ENCODE measurements around the gene SLC4A7. TPM values are rescaled to one million over a fixed set of nuclear protein-coding genes. Genes with fewer than 3 reads are reported as not detected.

The SLC4A7 gene
- total RNA-seq, 4 donors from 2014 or later: 23.1 to 62.9 (median 43.6) TPM

- WGBS, 2 donors (ENCODE audit: low coverage in 1 of 2): 96 to 100% methylated on average over 7 to 18 of the region's 19 CpGs
- no peak for TF ChIP-seq CTCF (IDR thresholded peaks at IDR 0.05)
- TF ChIP-seq EP300 (IDR thresholded peaks at IDR 0.05): no peak
- TF ChIP-seq POLR2AphosphoS5 (IDR thresholded peaks at IDR 0.05): no peak
- no peak for TF ChIP-seq POLR2A (IDR thresholded peaks at IDR 0.05)
- H3K4me1 ChIP-seq: peaks cover 0 to 27% (median 0%) of the 10 kb centered on the region in 3 donors
- no peaks in the 10 kb centered on the region for H3K36me3 ChIP-seq
- ATAC-seq: no peak
- no peaks in the 10 kb centered on the region for H3K9me3 ChIP-seq
- H3K4me3 ChIP-seq: no peak overlapping the region
- no peaks in the 10 kb centered on the region for H3K27me3 ChIP-seq
- H3K27ac ChIP-seq: no peak overlapping the region
Observed at GRCh38 chr3:27464646-27465045, 19.5 kb downstream of the SLC4A7 start.

- H3K27me3 ChIP-seq: no peaks in the 10 kb centered on the region
- no peak for TF ChIP-seq EP300 (IDR thresholded peaks at IDR 0.05)
- TF ChIP-seq CTCF (IDR thresholded peaks at IDR 0.05): no peak
- no peak for TF ChIP-seq POLR2A (IDR thresholded peaks at IDR 0.05)
- TF ChIP-seq POLR2AphosphoS5 (IDR thresholded peaks at IDR 0.05): no peak
- H3K36me3 ChIP-seq: no peaks in the 10 kb centered on the region
- ATAC-seq: no peak
- peaks cover 0 to 8% (median 0%) of the 10 kb centered on the region in 3 donors for H3K4me1 ChIP-seq
- WGBS, 2 donors (ENCODE audit: low coverage in 1 of 2): 92 to 100% methylated on average over 1 to 8 of the region's 8 CpGs
- no peak overlapping the region for H3K4me3 ChIP-seq
- H3K27ac ChIP-seq: no peak overlapping the region
- H3K9me3 ChIP-seq: no peaks in the 10 kb centered on the region
Observed at GRCh38 chr3:27462228-27462627, 22.0 kb downstream of the SLC4A7 start.

GRCh38 chr3:27458929-27459328 is 25.3 kb downstream of the SLC4A7 start:
- peaks cover 0 to 20% (median 0%) of the 10 kb centered on the region in 3 donors for H3K4me1 ChIP-seq
- ATAC-seq: no peak
- 61 to 87% methylated on average over 5 of the region's 6 CpGs for WGBS, 2 donors (ENCODE audit: low coverage in 1 of 2)

GRCh38 chr3:27456554-27456953 is 27.6 kb downstream of the SLC4A7 start:
- Histone ChIP-seq H3K4me3 (no peak overlapping the region), H3K27ac (no peak overlapping the region), H3K9me3 (no peaks in the 10 kb centered on the region), H3K27me3 (no peaks in the 10 kb centered on the region), H3K4me1 (peaks cover 0 to 42% (median 0%) of the 10 kb centered on the region in 3 donors), H3K36me3 (no peaks in the 10 kb centered on the region)
- WGBS, 2 donors (ENCODE audit: low coverage in 1 of 2): 65 to 78% methylated on average over 2 of the region's 2 CpGs
- no peak for TF ChIP-seq POLR2A (IDR thresholded peaks at IDR 0.05)
- TF ChIP-seq EP300 (IDR thresholded peaks at IDR 0.05): no peak
- no peak for TF ChIP-seq POLR2AphosphoS5 (IDR thresholded peaks at IDR 0.05)
- no peak for TF ChIP-seq CTCF (IDR thresholded peaks at IDR 0.05)
- no peak for ATAC-seq

More at GRCh38 chr3:27458929-27459328, 25.3 kb downstream of the SLC4A7 start:
- Histone ChIP-seq H3K27me3 (no peaks in the 10 kb centered on the region), H3K4me3 (no peak overlapping the region), H3K27ac (no peak overlapping the region), H3K36me3 (no peaks in the 10 kb centered on the region), H3K9me3 (no peaks in the 10 kb centered on the region)
- TF ChIP-seq CTCF (IDR thresholded peaks at IDR 0.05) (no peak), EP300 (IDR thresholded peaks at IDR 0.05) (no peak), POLR2AphosphoS5 (IDR thresholded peaks at IDR 0.05) (no peak), POLR2A (IDR thresholded peaks at IDR 0.05) (no peak)

GRCh38 chr3:27454914-27455313 is 29.3 kb downstream of the SLC4A7 start:
- Histone ChIP-seq H3K9me3 (no peaks in the 10 kb centered on the region), H3K36me3 (no peaks in the 10 kb centered on the region), H3K4me1 (peaks cover 0 to 43% (median 0%) of the 10 kb centered on the region in 3 donors), H3K4me3 (no peak overlapping the region), H3K27me3 (no peaks in the 10 kb centered on the region), H3K27ac (no peak overlapping the region)
- TF ChIP-seq POLR2A (IDR thresholded peaks at IDR 0.05): no peak
- no peak for TF ChIP-seq CTCF (IDR thresholded peaks at IDR 0.05)
- ATAC-seq: no peak
